ENCODE measurements around the gene ZBTB25.

GRCh38 chr14:64463873-64464272 is 39.8 kb downstream of the ZBTB25 start:
- TF ChIP-seq EP300 (IDR thresholded peaks at IDR 0.05) (no peak), CTCF (IDR thresholded peaks at IDR 0.05) (no peak), POLR2AphosphoS5 (IDR thresholded peaks at IDR 0.05) (no peak)
